Measurements from ENCODE around the gene MED13L.

MED13L gene

DNA sequence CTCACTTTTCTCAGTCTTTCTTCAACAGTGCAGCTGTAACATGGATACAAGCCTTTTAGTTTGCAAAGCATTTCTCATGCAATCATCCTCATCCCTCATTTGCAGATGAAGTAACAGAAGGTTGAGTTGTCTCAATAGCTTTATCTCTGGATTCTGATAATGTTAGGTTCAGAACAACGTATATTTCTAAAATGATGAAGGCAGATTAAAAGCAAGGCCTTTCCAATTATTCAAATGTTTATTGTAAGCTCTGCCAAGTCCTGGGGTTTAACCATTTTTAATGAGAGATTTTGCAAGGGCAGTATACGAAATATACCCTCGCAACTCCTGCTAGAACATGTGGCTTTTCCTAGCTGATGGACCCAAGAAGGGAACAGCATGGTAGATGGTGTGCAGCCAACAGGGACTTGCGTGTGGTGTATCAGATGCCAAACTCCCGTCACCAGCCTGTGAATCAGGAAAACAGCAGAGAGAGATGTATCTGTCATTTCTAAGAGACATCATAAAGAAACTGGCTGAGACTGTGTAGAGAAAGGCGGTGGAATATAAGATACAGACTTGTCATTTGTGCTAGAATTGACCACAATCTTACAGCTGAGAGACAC lies 319.7 kb downstream of the MED13L start:
- no peak for DNase-seq

DNA sequence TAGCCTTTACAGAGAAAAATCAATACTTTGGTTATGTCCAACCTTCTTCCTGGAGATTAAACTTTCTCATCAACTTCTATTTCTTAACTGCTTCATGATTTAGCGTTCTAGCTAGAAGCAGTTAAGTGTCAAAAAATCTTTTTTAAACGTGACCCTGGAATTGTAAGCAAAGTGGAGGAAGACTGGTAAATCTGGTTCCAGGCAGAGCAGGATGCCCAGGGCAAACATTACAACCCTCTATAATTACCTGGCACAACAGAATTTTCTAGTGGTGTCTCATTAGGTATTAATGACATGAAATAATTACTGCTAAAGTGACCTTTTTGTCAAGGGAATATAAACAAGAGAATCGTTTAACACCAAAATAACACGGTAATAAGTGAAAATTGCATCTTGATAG lies 320.8 kb downstream of the MED13L start:
- DNase-seq: no peak

DNA sequence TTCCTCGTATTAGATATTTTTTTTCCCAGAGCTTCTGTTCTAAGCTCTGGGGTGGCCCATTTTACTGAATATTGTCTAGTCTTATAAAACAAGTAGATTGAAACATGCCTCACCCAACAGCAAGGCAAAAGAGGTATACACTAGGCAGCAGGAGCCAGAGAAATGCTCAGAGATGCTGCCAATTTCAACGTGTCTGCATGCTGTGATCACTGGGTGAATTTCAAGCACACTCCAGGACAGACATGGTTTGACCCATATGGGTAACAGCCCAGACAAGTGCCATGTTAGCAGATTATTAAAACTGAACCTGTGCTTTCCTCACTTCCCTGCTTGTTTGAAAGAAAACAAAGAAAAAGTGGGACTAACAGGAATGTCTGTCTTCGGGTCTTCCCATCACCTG lies 321.3 kb downstream of the MED13L start:
- no peak for DNase-seq

DNA sequence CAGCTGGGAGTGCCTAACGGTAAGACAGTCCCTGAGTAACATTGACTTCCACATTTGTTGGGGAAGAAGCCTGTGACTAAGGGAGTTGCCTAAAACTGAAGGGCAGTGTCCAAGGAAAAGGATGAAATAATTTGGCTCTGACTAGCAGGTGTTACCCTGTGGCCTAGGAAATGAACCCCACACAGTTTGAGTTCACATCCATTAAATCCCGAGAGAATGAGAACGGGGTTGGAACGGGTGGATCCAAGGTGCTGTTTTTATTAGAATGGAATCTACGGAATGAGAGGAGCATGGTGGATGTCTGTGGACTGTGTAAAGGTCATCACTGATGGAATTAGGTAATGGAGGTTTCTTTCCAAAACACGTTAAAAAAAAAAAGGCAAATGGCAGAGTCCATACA lies 324.0 kb downstream of the MED13L start:
- no peak for DNase-seq

DNA sequence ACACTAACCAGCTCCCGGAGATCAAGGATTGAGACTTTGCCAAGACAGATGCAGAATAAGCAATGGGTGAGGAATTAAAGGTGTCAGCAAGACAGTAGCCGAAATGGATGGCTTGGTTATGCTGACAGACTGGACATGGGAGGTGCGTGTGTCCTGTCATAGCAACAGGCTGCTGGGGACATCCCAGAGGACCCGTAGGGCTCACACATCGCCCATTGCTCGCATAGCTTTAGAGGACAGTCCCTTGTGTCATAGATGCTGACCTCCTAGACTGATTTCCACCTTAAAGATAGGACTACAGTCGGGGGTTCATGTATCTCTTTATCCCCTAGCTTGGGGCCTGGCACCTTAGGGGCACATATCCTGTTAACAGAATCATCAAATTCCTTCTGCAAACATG lies 324.5 kb downstream of the MED13L start:
- DNase-seq: no peak

DNA sequence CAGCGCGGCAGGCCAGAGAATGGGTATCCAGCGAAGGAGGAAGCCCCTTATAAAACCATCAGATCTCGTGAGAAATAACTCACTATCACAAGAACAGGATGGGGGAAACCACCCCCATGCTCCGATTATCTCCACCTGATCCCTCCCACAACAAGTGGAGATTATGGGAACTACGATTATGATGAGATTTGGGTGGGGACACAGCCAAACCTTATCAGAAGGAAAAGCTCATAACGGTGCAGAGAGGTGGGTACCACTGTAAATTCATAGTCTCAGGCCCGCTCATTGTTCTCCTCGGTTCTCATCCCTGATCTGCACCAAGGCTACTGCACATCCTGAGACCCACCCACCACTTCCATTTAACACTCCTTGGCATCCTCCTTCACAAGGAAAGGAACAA lies 326.5 kb downstream of the MED13L start:
- DNase-seq: no peak

DNA sequence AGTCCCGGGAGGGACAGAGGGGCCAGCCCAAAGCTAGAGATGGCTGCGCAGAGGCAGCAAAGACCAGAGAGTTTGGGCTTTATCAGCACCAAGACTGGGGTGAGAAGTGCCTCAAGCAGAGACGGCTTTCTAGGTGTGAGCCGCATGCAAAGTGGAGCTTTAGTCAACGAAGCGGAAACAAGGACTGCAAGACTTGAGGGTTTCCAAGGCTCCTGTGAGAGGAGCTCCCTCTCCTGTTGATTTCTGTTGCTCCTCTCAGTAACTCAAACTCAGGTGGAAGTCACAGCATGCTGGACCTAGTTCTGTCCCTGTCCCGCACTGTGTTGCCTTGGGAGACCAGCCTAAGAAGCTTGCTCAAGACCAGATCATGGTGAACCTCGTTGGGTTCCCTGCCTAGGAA lies 327.8 kb downstream of the MED13L start:
- DNase-seq: no peak

DNA sequence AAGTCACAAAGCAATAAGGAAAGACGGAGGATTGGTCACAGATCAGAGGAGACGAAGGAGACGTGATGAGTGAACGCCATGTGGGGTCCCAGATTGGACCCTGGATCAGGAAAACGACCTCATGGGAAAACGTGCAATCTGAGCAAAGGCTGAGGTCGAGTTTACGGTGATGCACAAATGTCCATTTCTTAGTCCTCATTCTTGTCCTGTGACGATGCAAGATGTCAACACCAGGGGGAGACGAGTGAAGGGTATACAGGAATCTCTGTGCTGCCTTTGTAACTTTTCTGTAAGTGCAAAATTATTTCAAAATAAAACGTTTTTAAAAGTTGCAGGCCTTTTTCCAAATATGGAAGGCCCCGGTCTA lies 329.8 kb downstream of the MED13L start:
- DNase-seq: no peak

DNA sequence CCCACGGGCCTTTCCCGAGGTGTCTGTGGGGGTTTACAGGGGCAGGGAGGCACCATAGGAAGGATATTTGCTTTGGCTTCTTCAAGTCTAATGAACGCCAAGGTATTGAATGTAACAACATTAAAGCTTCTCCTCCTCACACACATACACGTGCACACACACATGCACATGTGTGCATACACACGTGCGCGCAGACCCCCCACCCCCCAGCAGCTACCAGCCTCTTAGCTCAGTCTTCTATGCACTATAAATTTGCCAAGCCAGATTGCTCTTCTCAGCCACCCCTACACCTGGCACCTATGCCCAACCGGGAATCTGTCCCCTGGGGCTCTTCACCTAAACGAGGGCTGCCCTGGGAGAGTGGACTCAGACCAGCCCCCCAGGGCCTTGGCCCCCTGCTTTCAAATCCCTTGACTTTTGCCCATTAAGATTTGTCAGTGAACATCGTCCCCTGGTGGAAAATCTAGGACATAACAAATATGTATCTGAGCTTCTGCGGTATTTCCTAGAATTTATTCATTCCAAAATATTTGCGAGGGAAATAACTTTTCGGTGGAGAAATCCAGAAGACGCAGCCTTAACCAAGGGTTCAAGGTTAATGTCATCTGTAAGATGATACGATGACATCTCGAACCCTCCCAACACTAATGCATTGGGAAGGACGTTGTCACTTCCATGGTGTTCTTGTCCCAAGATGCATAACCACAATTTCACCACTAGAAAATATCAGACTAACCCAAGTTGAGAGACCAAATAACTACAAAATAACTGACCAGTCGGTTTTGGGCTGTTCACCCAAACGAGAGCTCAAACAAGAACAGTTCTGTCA lies 330.4 kb downstream of the MED13L start:
- no peak for DNase-seq

DNA sequence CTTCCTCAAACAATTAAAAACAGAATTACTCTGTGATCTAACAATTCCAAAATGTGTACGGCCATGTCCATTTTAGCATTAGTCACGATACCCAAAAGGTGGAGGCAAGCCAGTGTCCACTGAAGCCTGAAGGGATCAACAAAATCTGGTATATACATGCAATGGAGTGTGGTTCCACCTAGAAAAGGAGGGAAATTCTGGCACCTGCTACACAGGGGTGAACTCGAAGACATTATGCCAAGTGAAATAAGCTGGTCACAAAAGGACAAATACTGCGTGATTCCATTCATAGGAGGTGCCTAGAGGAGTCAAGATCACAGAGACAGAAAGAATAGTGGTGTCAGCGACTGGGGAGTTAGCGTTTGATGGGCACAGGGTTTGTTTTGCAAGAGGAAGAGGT lies 331.4 kb downstream of the MED13L start:
- no peak for DNase-seq

DNA sequence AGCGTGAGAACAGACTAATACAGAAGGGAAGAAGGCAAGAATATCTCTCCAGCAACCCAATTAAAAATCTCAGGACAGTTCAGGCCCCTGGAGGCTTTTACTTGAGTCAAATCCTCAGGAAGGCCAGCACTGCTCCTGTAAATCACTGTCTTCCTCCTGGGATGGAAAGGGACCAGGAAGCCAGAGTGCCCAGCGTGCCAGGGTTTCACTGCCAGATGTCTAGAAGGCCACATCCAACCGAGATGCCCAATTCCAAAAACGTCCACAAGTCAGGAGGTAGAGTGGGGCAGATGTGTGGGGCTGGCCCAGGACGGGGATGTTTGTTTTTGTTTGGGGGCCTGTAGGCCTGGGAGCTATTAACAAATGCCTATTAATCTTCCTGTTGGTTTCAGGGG lies 332.0 kb downstream of the MED13L start:
- no peak for DNase-seq

DNA sequence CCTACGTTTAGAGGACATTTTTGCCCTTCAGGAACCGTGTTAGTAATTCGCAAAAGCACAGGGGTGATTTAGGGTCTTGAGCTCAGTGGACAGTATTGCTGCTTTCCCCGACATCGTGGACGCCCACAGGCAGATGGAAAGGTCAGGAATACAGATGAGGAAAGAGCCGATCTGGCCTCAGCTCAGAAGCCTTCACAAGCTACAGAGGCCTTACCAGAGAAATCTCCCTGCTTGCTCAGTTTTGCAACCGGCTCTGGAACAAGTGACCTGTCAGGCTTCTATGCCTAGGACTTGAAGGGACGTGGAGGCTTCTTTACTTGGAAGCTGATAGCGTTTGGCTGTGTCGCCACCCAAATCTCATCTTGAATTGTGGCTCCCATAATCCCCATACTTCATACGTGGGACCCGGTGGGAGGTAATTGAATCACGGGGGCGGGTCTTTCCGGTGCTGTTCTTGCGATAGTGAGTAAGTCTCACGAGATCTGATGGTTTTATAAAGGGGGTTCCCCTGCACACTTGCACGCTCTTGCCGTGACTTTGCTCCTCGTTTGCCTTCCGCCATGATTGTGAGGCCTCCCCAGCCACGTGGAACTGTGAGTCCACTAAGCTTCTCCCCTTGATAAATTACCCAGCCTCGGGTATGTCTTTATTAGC lies 332.5 kb downstream of the MED13L start:
- no peak for DNase-seq

DNA sequence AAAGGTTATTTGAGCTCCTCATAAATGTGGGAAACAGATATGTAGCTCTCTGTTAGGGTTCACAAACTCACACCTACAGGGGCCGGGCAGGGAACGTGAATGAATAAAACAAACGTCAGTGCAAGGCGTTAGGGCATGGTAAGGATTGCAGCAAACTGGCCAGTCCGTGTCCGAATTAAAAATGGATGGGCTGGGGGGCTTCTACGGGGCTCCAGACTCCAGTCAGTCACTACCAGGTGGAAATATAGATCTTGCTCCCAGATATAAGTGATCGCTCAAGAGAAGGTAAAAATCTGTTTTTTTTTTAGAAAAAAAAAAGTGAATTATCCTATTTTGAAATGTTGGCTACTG lies 333.1 kb downstream of the MED13L start:
- DNase-seq: no peak

DNA sequence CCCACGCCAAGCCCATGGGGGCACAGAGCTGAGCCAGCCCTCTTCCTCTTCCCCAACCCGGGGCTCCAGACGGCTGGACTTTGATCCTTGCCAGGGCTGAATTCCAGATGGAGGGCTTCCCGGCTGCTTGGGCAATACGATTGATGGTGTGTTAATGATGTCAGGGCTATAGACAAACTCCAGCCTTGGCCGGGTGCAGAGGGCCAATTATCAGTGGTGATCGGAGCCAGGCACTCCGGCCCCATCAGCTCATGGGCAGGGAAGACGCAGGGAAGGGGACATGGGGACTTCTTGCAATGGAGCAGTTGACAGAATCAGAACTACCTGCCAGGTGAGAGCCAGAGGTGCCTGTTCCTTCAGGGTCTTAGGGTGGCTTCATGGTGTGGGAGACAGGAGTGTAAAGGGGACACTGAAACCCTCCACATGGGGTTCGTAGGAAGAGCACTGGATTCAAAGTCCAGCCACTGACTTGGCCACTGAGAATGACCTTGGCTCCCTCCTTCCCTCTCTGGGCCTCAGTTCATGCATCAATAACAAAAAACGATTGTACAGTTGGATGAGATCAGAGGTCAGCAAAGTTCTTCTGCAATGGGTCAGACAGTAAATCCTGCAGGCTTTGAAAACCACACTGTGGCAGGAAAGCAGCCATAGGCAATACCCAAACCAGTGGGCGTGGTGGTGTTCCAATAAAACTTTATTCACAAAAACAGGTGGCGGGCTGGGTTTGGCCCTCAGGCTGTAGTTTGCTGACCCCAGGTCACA lies 333.7 kb downstream of the MED13L start:
- no peak for DNase-seq

DNA sequence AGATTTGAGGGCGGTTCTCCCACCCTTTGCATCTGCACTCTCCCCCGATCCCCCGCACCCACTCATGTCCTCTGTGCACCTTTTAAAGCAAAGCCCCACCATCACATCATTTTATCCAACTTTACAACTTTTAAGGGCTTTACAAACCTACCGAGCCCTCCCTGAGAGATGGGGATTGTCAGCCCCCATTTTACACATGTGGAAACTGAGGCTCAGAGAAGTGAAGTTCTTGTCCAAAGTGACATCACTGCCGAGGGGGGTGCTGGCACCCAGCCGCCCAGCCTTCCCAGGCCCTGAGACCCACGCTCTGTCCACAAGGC lies 334.2 kb downstream of the MED13L start:
- no peak for DNase-seq

DNA sequence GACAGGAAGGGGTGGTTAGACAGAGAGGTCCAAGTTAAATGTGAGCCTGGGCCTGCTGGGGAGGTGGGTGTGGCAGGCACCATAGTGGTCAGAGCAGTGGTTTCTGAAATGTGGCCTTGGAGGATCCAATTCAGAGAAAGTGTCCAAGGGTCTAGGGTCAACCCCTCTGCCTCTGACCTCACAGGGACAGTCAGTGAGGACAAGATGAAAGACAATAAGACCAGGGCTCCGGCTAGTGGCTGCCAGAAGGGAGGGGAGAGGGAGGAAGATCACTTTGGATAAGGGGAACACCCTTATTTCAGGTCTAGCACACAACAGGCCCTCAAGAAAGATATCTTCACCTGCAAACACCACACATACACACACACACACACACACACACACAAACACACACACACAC lies 335.1 kb downstream of the MED13L start:
- no peak for DNase-seq

DNA sequence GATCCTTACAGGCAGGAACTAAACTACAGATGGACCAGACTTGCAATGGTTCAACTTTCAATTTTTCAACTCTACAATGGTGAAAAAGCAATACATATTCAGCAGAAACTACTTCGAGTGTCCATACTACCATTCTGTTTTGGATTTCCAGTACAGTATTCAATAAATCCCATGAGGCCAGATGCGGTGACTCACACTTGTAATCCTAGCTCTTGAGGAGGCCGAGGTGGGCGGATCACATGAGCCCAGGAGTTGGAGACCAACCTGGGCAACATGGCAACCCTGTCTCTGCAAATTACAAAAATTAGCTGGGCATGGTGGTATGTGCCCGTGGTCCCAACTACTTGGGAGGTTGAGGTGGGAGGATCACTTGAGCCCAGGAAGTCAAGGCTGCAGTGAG lies 336.1 kb downstream of the MED13L start:
- no peak for DNase-seq

DNA sequence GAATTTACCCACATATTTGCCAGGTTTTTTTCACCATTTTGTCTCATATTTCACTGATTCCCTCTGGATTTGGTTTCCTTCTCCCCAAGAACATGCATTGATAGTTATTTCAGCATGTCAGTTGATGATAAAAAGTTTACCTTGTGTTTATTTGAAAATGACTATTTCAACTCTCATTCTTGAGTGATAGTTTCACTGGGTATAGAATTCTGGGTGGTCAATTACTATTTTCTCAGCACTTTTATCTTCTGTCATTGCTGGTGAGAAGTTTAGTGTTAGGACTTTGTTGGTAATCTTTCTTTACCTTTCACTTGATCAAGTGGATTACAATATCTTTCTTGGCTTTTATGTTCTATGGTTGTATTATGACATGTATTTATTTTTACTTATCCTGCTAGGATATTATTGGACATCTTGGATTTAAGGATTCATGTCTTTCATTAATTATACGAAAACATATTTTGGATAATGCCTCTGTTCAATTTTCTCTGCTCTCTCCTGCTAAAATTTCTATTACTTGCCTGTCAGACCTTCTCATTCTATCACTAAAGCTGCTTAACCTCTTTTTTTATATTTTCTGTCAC lies 338.6 kb downstream of the MED13L start:
- no peak for DNase-seq

DNA sequence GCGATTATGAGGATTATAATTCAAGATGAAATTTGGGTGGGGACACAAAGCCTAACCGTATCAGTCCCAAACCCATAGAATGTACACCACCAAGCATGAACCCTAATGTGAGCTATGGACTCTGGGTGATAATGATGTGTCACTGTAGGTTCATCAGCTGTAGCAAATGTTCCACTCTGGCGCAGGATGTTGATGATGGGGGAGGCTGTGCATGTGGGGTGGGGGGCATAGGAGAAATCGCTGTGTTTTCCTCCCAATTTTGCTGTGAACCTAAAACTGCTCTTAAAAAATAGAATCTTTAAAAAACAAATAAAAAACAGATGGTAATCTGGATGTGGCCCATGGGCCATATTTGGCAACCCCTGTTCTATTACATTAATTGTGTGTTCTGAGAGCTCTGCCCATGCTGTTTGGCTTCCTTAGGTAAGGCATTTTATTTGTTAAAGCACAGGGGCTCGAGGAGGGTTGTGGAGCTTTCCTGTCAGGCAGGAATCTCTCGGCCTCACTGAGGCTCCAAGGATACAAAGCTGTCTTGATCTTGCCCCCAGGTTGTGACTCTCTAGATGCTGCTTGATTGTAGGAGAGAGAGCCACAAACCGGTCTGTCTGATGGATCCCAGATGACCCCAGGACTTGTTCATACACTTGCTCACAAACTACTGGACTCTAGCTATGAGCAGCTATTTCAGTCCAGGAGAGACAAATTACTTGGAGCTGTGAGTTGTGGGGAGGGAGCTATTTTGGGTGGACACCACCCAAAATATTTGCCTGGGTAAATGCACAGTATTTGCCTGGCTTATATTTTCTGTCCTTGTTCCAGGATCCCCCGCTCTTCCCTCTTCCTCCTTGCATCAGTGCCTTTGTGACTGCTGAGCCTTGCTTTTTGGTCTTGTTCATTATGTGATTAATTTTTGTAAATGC lies 340.2 kb downstream of the MED13L start:
- DNase-seq: no peak

DNA sequence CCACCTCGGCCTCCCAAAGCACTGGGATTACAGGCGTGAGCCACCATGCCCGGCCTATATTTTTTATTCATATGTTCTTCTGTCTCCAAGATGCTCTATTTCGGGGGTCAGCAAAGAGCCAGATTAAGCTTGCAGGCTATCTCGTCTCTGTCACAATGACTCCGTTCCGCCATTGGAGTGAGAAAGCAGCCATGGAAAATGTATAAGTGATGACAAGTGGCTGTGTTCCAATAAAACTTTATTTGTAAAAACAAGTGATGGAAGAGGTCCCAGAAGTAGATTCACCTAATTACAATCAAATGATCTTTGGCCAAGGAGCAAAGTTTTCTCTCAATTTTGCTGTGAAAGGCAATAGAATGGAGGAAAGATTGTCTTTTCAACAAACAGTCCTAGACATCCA lies 342.6 kb downstream of the MED13L start:
- DNase-seq: no peak

DNA sequence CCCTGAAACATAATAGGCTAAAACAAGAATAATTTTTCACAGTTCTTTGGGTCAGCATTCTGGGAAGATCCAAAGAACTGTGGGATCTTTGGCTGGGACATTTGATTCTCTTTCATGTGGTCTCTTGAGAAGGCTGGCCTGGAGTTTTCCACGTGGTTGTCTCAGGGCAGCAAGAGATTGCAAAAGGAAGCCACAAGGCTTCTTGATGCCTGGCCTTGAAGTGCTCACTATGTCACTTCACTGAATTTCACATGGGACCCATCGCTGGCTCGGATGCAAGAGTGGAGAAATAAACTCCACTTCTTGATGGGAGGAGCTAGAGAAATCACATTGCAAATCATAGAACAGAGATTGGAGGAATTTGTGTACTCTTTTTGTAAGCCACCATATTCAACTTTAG lies 343.4 kb downstream of the MED13L start:
- DNase-seq: no peak

DNA sequence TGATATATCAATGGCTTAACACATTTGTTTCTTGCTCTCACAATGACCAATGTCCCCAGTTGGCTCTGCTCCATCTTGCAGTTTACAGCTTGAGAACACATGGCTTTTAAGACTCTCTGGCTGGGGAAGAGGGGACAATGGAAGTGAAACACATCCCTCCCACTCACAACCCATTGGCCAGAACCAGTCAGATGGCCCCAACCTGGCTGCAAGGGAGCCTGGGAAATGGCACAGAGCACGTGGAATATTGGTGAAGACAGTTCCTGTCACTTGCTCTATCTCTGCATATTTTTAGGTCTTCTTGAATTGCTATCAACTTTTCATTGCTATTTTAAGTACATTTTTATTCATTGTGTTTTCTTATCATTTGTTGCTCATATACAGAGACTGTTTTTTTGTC lies 345.4 kb downstream of the MED13L start:
- DNase-seq: no peak

DNA sequence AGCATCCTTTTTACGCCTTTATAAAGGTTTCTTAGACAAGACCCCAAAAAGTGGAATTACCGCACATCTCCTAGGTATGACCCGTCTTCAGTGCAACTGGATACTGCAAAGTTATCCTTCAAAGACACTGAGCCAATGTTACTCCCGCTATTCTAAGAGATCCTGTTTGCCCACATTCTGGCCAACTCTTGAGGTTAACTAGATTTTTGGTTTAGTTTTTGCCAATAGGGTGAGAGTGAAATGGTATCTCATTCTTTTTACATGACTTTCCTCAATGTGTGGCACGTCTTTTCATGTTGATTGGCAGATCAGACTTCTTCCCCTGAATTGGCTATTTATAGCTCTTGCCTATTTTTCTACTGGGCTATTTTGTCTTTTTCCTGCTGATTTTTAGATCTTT lies 347.2 kb downstream of the MED13L start:
- DNase-seq: no peak
